Measurements from ENCODE around the gene GXYLT1.

- TF ChIP-seq CTCF (conservative IDR thresholded peaks at IDR 0.05; ENCODE audit: low read length) (no peak), EZH2phosphoT487 (IDR thresholded peaks at IDR 0.05; ENCODE audit: borderline replicate concordance) (no peak)
Measured at GRCh38 chr12:42119085-42119633, 25.5 kb downstream of the GXYLT1 start.
